ENCODE measurements around the gene AP1B1.
"Not testable (repeated sequence)": the region's sequence is repeated elsewhere in the genome, so short reads cannot be mapped to it uniquely, and the experiment has no call there.

Gene AP1B1

GRCh38 chr22:29387921-29388758 lies at the start of gene AP1B1:
AP1B1 (minus strand) TSS chr22:29388570; CDS start chr22:29367243, 21,327 bp downstream.
- DNase-seq = peak; percentile 95

DNA sequence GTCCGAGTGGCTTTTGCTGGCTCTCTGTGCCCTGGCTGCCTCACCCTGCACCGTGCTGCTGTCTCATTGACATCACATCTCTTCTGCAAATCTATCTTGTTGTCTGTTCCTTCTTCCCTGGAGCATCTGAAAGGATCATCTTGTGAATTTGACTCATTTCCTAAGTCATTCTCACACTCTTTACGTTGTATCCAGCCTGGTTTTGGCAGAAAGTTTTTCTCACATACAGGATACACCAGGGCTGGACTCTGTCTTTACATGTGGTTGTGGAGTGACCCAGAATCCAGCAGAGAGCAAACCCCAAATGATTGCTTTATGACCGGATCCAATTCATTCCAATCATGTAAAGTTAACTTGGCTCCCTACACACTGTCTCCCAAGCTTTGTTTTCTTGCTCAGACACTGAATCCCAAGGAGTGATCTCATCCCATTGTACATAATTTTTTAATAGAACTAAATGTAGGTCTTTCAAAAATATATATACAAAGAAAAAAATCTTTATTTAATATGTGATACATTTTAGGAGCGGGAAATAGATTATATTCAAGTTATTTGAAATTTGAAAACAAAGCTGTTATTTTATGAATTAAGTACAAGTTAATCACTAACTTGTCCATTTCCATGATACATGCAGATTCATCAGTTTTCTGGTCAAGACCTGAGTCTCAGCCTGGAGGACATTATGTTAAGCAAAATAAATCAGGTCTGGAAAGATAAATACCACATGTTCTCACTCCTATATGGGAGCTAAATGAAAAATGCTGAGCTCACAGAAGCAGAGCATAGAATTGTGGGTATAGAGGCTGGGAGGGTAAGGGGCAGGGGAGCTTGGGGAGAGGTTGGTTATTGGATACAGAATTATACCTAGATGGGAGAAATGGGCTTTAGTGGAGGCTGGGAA lies 47.1 kb upstream of the AP1B1 start:
- no peak for DNase-seq

DNA sequence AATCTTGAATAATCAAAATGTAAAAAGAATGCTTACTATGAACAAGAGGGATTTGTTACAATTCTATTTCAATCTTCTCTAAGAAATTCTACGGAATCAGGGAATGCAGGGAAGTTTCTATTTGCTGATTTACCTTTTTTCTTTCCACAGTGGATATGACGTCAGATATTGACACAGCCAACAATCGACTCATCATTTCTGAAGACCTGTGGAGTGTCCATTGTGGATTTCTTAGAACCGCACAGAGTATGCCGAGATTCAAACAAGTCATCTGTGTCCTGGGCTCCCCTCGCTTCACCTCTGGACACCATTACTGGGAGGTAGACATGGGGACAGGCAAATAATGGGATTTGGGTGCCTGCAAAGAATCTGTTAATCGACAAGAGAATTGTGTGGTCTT lies 45.9 kb upstream of the AP1B1 start:
- DNase-seq = no peak

DNA sequence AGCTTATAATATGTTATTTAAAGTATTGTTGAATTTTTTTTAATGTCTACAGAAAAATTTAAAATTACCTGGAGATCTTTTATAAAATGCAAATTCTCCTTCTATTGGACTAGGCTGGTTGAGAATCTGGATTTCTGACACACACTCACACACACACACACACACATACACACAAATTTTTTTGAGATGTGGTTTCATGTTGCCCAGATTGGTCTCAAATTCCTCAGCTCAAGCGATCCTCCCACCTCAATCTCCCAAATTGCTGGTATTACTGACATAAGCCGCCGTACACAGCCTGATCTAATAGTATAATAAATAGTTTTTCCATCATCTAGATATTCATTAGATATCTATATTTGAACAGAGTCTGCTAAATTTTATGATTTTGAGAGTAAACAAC lies 45.5 kb upstream of the AP1B1 start:
- DNase-seq = no peak

- DNase-seq = no peak
Measured at GRCh38 chr22:29431986-29432385, 43.6 kb upstream of the AP1B1 start.

GRCh38 chr22:29427176-29427760 lies 38.9 kb upstream of the AP1B1 start:
- no peak for DNase-seq

DNA sequence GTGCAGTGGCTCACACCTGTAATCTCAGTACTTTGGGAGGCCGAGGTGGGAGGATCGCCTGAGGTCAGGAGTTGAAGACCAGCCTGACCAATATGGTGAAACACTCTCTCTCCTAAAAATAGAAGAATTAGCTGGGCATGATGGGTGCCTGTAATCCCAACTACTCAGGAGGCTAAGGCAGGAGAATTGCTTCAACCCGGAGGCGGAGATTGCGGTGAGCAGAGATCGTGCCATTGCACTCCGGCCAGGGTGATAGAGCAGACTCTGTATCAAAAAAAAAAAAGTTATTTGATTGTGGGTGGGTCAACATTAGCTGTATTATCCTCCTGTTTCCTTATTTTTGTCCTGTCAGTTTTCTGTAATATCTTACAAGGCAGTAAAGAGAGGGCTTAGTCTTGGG lies 38.1 kb upstream of the AP1B1 start:
- DNase-seq = no peak

DNA sequence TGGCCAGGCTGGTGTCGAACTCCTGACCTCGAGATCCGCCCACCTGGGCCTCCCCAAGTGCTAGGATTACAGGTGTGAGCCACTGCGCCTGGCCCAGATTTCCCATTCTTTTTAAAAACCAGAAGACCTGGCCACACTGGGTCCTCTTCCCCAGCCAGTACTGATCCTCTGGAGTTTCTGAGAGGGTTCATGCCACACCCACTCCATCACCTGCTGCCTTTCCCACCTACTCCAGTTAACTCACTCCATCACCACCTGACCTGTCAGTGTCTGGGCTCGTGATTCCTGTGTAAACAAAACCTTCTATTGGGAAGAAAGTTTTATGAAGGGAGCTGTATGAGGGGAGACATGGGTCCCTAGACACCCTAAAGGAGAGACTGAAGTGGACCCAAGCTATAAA lies 30.3 kb upstream of the AP1B1 start:
- DNase-seq = not testable (repeated sequence)

GRCh38 chr22:29414951-29415591 lies 26.7 kb upstream of the AP1B1 start:
- peak; percentile 55 for DNase-seq

DNA sequence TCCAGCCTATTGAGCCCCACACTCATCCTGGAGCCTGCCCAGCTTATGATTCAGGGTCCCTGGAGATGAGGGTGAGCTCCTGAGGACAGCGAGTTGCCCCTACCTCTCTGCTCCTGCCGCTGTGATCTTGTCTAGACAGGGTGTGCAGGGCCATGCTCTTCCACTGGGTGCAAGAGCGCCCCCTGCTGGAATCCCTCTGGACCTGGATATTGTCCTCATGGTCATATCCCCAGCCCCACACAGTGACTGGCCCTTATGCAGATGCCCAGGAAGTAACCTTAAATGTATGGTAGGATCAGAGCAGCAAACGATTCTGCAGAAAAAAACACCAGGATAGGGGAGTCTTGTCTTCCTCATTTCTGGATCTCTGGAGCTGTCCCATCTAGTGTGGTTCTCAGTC lies 24.4 kb upstream of the AP1B1 start:
- DNase-seq = not testable (repeated sequence)

- DNase-seq = not testable (repeated sequence)
Measured at GRCh38 chr22:29411569-29412211, 23.3 kb upstream of the AP1B1 start.

GRCh38 chr22:29408940-29409339 lies 20.6 kb upstream of the AP1B1 start:
- DNase-seq = no peak

- not testable (repeated sequence) for DNase-seq
Measured at GRCh38 chr22:29401538-29401937, 13.2 kb upstream of the AP1B1 start.

DNA sequence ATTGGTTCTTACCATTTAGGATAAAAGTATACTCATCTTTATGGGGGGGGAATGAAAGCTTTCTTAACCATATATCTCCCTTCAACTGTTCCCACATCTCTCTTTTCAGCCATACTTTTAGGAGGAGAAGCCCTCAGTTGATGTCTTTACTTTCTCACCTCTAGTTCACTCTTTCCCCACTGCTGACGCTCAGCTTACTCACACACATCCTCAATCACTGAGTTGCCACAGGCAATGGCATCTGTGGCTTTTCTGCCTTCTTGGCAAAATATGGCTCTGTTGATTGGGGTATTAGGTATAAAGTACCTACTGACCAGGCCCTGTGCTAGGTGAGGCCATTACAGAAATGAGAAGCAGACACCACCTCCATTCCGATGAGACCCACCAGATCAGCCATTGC lies 12.2 kb upstream of the AP1B1 start:
- DNase-seq = no peak

- no peak for DNase-seq
Measured at GRCh38 chr22:29397791-29398190, 9.4 kb upstream of the AP1B1 start.

GRCh38 chr22:29396126-29396525 lies 7.8 kb upstream of the AP1B1 start:
- DNase-seq = no peak

GRCh38 chr22:29394931-29395581 lies 6.7 kb upstream of the AP1B1 start:
- DNase-seq = peak; percentile 69

- no peak for DNase-seq
Measured at GRCh38 chr22:29393019-29393608, 4.7 kb upstream of the AP1B1 start.

DNA sequence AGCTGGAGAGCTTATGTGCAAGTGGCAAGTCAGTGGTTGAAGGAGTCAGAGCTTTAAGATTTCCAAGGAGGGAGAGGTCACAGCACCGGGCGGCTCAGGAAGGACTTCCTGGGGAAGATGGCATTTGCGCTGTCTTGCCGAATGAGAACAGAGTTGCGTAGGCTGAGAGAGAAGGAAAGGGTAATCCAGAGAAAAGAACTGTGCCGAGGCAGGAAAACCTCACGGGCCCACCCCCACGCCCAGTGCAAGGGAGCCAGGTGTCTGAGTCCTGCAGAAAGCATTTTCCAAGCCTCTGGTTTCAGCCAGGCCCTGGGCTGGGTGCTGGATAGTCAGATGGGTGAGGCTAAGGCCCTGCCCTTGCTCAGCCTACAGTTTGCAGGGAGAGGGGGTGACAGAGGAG lies 3.2 kb upstream of the AP1B1 start:
- no peak for DNase-seq

DNA sequence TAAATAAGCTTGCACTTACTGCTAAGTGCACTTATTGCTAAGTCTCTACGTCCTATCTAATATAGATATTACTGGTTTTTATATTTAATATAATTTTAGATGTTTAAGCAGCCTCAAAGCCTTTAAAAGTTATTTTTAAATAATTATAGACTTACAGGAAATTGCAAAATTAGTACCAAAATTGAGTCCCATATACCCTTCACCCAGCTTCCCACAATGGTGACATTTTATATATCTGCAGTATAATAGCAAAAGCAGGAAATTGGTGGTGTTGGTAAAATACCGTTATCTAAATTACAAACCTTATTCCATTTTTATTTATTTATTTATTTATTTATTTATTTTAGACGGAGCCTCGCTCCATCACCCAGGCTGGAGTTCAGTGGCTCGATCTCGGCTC lies 1.9 kb upstream of the AP1B1 start:
- DNase-seq = no peak

- no peak for DNase-seq
Measured at GRCh38 chr22:29388759-29389090, 355 bp upstream of the AP1B1 start.

- no peak for DNase-seq
Measured at GRCh38 chr22:29386708-29387107, 1.7 kb downstream of the AP1B1 start.
